ENCODE results near the gene NRARP.

- TF ChIP-seq POLR2A (IDR thresholded peaks at IDR 0.05) (no peak), CTCF (IDR thresholded peaks at IDR 0.05) (no peak)
Measured at GRCh38 chr9:137304383-137305059, 2.5 kb upstream of the NRARP start.
